WTC11 (cell line): Measurements from ENCODE around the gene AANAT. TPM values are rescaled to one million over a fixed set of nuclear protein-coding genes. Genes with fewer than 3 reads are reported as not detected.

Experiments used
- ATAC-seq: fragments of 200-7000 bp; cut with Tn5 transposase; 2 replicates; pipeline ENCODE4 v1.10.0; 2021; ENCODE audit warnings: mild to moderate bottlenecking, moderate library complexity
- CTCF ChIA-PET: fragments of 300-600 bp; sonication (Branson Sonifier 250); formaldehyde crosslinking; loops from one replicate; lab custom pipeline; 2021; ENCODE audit warnings: antibody characterized with exemption; lab: Charles Lee
- POLR2A ChIA-PET: fragments of 350-600 bp; sonication (Branson Sonifier 250); formaldehyde crosslinking; loops from one replicate; lab custom pipeline; 2021; ENCODE audit warnings: antibody characterized with exemption; lab: Charles Lee
- DNase-seq: peaks from one replicate; pipeline ENCODE4 v3.0.0; 2021; ENCODE audit warnings: low spot score
- H3K27ac Mint-ChIP-seq: 2 replicates; pipeline ENCODE4 v1.8.0; 2021; ENCODE audit warnings: mixed read lengths
- H3K27me3 Mint-ChIP-seq: 2 replicates; pipeline ENCODE4 v1.8.0; 2021; ENCODE audit warnings: low read depth, mild to moderate bottlenecking, moderate library complexity, mixed read lengths
- H3K36me3 Mint-ChIP-seq: 2 replicates; pipeline ENCODE4 v1.8.0; 2021; ENCODE audit warnings: mixed read lengths
- H3K4me1 Mint-ChIP-seq: 2 replicates; pipeline ENCODE4 v1.8.0; 2022; ENCODE audit warnings: mixed read lengths
- H3K4me3 Mint-ChIP-seq: 2 replicates; pipeline ENCODE4 v1.8.0; 2021; ENCODE audit warnings: mild to moderate bottlenecking, moderate library complexity, mixed read lengths
- H3K9me3 Mint-ChIP-seq: 2 replicates; pipeline ENCODE4 v1.8.0; 2021; ENCODE audit warnings: mixed read lengths
- CREM ChIP-seq: sonication (generic); formaldehyde crosslinking; IDR thresholded peaks from 2 replicates; pipeline ENCODE4 v1.8.1; 2022; ENCODE audit warnings: mild to moderate bottlenecking, missing genetic modification reagents, moderate library complexity
- GRHL2 ChIP-seq: fragments of 250-450 bp; sonication (Bioruptor Pico); IDR thresholded peaks from 2 replicates; pipeline ENCODE4 v1.8.0; 2022; ENCODE audit warnings: mild to moderate bottlenecking, moderate library complexity; ENCODE audit not compliant: insufficient replicate concordance, severe bottlenecking
- NR2C2 ChIP-seq: sonication (generic); formaldehyde crosslinking; IDR thresholded peaks from 2 replicates; pipeline ENCODE4 v1.8.0; 2022; ENCODE audit warnings: mild to moderate bottlenecking, missing genetic modification reagents
- PRRX2 ChIP-seq: fragments of 250-450 bp; sonication (Bioruptor Pico); IDR thresholded peaks from 2 replicates; pipeline ENCODE4 v1.8.0; 2021; ENCODE audit warnings: mild to moderate bottlenecking
- TEAD1 ChIP-seq: sonication (generic); formaldehyde crosslinking; IDR thresholded peaks from 2 replicates; pipeline ENCODE4 v1.8.0; 2022; ENCODE audit warnings: mild to moderate bottlenecking, missing genetic modification reagents
- ZBTB21 ChIP-seq: sonication (generic); formaldehyde crosslinking; IDR thresholded peaks from 2 replicates; pipeline ENCODE4 v1.8.1; 2023; ENCODE audit warnings: mild to moderate bottlenecking, missing genetic modification reagents, borderline replicate concordance
- ZNF263 ChIP-seq: sonication (generic); formaldehyde crosslinking; IDR thresholded peaks from 2 replicates; pipeline ENCODE4 v1.8.1; 2022; ENCODE audit warnings: low read depth, mild to moderate bottlenecking, moderate library complexity, missing genetic modification reagents
- ZNF317 ChIP-seq: sonication (generic); formaldehyde crosslinking; IDR thresholded peaks from 2 replicates; pipeline ENCODE4 v1.8.1; 2023; ENCODE audit warnings: low read depth, mild to moderate bottlenecking, moderate library complexity, missing genetic modification reagents, borderline replicate concordance
- total RNA-seq: library from RNA; stranded (reverse); gene quantifications from 3 replicates; pipeline ENCODE4 v1.2.3, GENCODE V29; 2021
- TF ChIP-seq, protein P1 (sequence below): sonication (generic); formaldehyde crosslinking; conservative IDR thresholded peaks from 2 replicates; pipeline ENCODE4 v1.8.1; 2023; ENCODE audit warnings: mild to moderate bottlenecking, low read depth, missing genetic modification reagents, moderate library complexity
- TF ChIP-seq, protein P2 (sequence below): fragments of 250-450 bp; sonication (Bioruptor Pico); IDR thresholded peaks from 2 replicates; pipeline ENCODE4 v1.9.0; 2021; ENCODE audit warnings: mild to moderate bottlenecking
- TF ChIP-seq, protein P3 (sequence below): sonication (generic); formaldehyde crosslinking; IDR thresholded peaks from 2 replicates; pipeline ENCODE4 v1.8.0; 2023; ENCODE audit warnings: mild to moderate bottlenecking, missing genetic modification reagents
- TF ChIP-seq, protein P4 (sequence below): sonication (generic); formaldehyde crosslinking; IDR thresholded peaks from 2 replicates; pipeline ENCODE4 v1.8.1; 2023; ENCODE audit warnings: mild to moderate bottlenecking, missing genetic modification reagents, moderate library complexity
- TF ChIP-seq, protein P5 (sequence below): sonication (generic); formaldehyde crosslinking; IDR thresholded peaks from 2 replicates; pipeline ENCODE4 v1.8.1; 2023; ENCODE audit warnings: mild to moderate bottlenecking, missing genetic modification reagents, borderline replicate concordance
- TF ChIP-seq, protein P6 (sequence below): sonication (generic); formaldehyde crosslinking; IDR thresholded peaks from 2 replicates; pipeline ENCODE4 v1.8.1; 2022; ENCODE audit warnings: low read depth, missing genetic modification reagents, borderline replicate concordance
- TF ChIP-seq, protein P7 (sequence below): sonication (generic); formaldehyde crosslinking; IDR thresholded peaks from 2 replicates; pipeline ENCODE4 v1.8.0; 2022; ENCODE audit warnings: mild to moderate bottlenecking, missing genetic modification reagents
- TF ChIP-seq, protein P8 (sequence below): fragments of 250-450 bp; sonication (Bioruptor Pico); IDR thresholded peaks from 2 replicates; pipeline ENCODE4 v1.9.0; 2021; ENCODE audit warnings: mild to moderate bottlenecking
- TF ChIP-seq, protein P9 (sequence below): sonication (generic); formaldehyde crosslinking; IDR thresholded peaks from 2 replicates; pipeline ENCODE4 v1.8.1; 2022; ENCODE audit warnings: mild to moderate bottlenecking, moderate library complexity, missing genetic modification reagents

Gene AANAT
- total RNA-seq, 1 experiment from 2014 or later = 0.17 TPM

DNA sequence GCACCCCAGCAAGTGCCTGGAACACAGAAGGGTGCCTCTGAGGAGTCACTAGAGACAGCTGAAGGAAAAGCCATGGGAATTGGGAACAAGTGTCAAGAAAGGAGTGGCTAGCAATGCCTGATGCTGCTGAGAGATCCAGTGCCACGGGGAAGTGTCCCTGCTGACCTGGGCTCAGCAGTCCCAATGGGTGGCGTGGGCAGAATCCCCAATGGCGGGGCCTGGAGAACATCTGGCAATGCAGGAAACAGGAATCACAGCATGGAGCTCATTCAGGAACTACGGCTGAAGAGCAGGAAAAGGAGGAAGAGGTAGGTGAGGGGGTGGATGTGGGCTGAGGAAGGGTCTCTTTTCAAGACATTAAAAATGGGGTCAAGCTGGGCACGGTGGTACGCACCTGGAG lies 44.5 kb upstream of the AANAT start:
- ATAC-seq = no peak
- Mint-ChIP-seq H3K36me3 (peaks cover 10% of the 10 kb centered on the region), H3K27ac (peak overlapping the region; percentile 90; the same call in 1 of the 2 replicates), H3K4me3 (no peak overlapping the region), H3K9me3 (peaks cover 4% of the 10 kb centered on the region), H3K4me1 (peaks cover 50% of the 10 kb centered on the region), H3K27me3 (no peaks in the 10 kb centered on the region)
- DNase-seq = no peak
- ChIA-PET CTCF (interaction anchor here (0.7 kb wide), 1 partner anchor 36 kb away, joined by 3 read pairs; no protein-coding TSS in a partner anchor), POLR2A (no interaction called here)
- TF ChIP-seq, protein P1, sequence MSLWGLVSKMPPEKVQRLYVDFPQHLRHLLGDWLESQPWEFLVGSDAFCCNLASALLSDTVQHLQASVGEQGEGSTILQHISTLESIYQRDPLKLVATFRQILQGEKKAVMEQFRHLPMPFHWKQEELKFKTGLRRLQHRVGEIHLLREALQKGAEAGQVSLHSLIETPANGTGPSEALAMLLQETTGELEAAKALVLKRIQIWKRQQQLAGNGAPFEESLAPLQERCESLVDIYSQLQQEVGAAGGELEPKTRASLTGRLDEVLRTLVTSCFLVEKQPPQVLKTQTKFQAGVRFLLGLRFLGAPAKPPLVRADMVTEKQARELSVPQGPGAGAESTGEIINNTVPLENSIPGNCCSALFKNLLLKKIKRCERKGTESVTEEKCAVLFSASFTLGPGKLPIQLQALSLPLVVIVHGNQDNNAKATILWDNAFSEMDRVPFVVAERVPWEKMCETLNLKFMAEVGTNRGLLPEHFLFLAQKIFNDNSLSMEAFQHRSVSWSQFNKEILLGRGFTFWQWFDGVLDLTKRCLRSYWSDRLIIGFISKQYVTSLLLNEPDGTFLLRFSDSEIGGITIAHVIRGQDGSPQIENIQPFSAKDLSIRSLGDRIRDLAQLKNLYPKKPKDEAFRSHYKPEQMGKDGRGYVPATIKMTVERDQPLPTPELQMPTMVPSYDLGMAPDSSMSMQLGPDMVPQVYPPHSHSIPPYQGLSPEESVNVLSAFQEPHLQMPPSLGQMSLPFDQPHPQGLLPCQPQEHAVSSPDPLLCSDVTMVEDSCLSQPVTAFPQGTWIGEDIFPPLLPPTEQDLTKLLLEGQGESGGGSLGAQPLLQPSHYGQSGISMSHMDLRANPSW (CRISPR knock-in tag) = no peak
- TF ChIP-seq, protein P2, sequence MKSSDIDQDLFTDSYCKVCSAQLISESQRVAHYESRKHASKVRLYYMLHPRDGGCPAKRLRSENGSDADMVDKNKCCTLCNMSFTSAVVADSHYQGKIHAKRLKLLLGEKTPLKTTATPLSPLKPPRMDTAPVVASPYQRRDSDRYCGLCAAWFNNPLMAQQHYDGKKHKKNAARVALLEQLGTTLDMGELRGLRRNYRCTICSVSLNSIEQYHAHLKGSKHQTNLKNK (CRISPR knock-in tag) = no peak
- TF ChIP-seq, protein P3, sequence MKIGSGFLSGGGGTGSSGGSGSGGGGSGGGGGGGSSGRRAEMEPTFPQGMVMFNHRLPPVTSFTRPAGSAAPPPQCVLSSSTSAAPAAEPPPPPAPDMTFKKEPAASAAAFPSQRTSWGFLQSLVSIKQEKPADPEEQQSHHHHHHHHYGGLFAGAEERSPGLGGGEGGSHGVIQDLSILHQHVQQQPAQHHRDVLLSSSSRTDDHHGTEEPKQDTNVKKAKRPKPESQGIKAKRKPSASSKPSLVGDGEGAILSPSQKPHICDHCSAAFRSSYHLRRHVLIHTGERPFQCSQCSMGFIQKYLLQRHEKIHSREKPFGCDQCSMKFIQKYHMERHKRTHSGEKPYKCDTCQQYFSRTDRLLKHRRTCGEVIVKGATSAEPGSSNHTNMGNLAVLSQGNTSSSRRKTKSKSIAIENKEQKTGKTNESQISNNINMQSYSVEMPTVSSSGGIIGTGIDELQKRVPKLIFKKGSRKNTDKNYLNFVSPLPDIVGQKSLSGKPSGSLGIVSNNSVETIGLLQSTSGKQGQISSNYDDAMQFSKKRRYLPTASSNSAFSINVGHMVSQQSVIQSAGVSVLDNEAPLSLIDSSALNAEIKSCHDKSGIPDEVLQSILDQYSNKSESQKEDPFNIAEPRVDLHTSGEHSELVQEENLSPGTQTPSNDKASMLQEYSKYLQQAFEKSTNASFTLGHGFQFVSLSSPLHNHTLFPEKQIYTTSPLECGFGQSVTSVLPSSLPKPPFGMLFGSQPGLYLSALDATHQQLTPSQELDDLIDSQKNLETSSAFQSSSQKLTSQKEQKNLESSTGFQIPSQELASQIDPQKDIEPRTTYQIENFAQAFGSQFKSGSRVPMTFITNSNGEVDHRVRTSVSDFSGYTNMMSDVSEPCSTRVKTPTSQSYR = no peak
- TF ChIP-seq, protein P4, sequence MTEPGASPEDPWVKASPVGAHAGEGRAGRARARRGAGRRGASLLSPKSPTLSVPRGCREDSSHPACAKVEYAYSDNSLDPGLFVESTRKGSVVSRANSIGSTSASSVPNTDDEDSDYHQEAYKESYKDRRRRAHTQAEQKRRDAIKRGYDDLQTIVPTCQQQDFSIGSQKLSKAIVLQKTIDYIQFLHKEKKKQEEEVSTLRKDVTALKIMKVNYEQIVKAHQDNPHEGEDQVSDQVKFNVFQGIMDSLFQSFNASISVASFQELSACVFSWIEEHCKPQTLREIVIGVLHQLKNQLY (CRISPR knock-in tag) = no peak
- TF ChIP-seq ZBTB21 (CRISPR knock-in tag) = no peak
- TF ChIP-seq, protein P5, sequence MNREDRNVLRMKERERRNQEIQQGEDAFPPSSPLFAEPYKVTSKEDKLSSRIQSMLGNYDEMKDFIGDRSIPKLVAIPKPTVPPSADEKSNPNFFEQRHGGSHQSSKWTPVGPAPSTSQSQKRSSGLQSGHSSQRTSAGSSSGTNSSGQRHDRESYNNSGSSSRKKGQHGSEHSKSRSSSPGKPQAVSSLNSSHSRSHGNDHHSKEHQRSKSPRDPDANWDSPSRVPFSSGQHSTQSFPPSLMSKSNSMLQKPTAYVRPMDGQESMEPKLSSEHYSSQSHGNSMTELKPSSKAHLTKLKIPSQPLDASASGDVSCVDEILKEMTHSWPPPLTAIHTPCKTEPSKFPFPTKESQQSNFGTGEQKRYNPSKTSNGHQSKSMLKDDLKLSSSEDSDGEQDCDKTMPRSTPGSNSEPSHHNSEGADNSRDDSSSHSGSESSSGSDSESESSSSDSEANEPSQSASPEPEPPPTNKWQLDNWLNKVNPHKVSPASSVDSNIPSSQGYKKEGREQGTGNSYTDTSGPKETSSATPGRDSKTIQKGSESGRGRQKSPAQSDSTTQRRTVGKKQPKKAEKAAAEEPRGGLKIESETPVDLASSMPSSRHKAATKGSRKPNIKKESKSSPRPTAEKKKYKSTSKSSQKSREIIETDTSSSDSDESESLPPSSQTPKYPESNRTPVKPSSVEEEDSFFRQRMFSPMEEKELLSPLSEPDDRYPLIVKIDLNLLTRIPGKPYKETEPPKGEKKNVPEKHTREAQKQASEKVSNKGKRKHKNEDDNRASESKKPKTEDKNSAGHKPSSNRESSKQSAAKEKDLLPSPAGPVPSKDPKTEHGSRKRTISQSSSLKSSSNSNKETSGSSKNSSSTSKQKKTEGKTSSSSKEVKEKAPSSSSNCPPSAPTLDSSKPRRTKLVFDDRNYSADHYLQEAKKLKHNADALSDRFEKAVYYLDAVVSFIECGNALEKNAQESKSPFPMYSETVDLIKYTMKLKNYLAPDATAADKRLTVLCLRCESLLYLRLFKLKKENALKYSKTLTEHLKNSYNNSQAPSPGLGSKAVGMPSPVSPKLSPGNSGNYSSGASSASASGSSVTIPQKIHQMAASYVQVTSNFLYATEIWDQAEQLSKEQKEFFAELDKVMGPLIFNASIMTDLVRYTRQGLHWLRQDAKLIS (CRISPR knock-in tag) = no peak
- no peak for TF ChIP-seq TEAD1 (CRISPR knock-in tag)
- TF ChIP-seq, protein P6, sequence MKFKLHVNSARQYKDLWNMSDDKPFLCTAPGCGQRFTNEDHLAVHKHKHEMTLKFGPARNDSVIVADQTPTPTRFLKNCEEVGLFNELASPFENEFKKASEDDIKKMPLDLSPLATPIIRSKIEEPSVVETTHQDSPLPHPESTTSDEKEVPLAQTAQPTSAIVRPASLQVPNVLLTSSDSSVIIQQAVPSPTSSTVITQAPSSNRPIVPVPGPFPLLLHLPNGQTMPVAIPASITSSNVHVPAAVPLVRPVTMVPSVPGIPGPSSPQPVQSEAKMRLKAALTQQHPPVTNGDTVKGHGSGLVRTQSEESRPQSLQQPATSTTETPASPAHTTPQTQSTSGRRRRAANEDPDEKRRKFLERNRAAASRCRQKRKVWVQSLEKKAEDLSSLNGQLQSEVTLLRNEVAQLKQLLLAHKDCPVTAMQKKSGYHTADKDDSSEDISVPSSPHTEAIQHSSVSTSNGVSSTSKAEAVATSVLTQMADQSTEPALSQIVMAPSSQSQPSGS (CRISPR knock-in tag) = no peak
- TF ChIP-seq ZNF317 (CRISPR knock-in tag) = no peak
- TF ChIP-seq, protein P7, sequence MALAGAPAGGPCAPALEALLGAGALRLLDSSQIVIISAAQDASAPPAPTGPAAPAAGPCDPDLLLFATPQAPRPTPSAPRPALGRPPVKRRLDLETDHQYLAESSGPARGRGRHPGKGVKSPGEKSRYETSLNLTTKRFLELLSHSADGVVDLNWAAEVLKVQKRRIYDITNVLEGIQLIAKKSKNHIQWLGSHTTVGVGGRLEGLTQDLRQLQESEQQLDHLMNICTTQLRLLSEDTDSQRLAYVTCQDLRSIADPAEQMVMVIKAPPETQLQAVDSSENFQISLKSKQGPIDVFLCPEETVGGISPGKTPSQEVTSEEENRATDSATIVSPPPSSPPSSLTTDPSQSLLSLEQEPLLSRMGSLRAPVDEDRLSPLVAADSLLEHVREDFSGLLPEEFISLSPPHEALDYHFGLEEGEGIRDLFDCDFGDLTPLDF (CRISPR knock-in tag) = no peak
- TF ChIP-seq, protein P8, sequence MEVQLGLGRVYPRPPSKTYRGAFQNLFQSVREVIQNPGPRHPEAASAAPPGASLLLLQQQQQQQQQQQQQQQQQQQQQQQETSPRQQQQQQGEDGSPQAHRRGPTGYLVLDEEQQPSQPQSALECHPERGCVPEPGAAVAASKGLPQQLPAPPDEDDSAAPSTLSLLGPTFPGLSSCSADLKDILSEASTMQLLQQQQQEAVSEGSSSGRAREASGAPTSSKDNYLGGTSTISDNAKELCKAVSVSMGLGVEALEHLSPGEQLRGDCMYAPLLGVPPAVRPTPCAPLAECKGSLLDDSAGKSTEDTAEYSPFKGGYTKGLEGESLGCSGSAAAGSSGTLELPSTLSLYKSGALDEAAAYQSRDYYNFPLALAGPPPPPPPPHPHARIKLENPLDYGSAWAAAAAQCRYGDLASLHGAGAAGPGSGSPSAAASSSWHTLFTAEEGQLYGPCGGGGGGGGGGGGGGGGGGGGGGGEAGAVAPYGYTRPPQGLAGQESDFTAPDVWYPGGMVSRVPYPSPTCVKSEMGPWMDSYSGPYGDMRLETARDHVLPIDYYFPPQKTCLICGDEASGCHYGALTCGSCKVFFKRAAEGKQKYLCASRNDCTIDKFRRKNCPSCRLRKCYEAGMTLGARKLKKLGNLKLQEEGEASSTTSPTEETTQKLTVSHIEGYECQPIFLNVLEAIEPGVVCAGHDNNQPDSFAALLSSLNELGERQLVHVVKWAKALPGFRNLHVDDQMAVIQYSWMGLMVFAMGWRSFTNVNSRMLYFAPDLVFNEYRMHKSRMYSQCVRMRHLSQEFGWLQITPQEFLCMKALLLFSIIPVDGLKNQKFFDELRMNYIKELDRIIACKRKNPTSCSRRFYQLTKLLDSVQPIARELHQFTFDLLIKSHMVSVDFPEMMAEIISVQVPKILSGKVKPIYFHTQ (CRISPR knock-in tag) = no peak
- TF ChIP-seq GRHL2 (CRISPR knock-in tag) = no peak
- TF ChIP-seq, protein P9, sequence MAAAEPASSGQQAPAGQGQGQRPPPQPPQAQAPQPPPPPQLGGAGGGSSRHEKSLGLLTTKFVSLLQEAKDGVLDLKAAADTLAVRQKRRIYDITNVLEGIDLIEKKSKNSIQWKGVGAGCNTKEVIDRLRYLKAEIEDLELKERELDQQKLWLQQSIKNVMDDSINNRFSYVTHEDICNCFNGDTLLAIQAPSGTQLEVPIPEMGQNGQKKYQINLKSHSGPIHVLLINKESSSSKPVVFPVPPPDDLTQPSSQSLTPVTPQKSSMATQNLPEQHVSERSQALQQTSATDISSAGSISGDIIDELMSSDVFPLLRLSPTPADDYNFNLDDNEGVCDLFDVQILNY (CRISPR knock-in tag) = no peak
- no peak for TF ChIP-seq CREM
- no peak for TF ChIP-seq NR2C2 (CRISPR knock-in tag)
- no peak for TF ChIP-seq PRRX2 (CRISPR knock-in tag)
- TF ChIP-seq ZNF263 (CRISPR knock-in tag) = no peak
